HepG2 (cell line): ENCODE results near the gene ULK4. TPM values are rescaled to one million over a fixed set of nuclear protein-coding genes. Genes with fewer than 3 reads are reported as not detected.

Experiments used
- CBX1 ChIP-seq: IDR thresholded peaks from one replicate; pipeline ENCODE4 v1.6.1; 2016; ENCODE audit warnings: antibody characterized with exemption, low read depth
- HMGXB4 ChIP-seq, 2 experiments: sonication (generic) in 1 of 2; formaldehyde crosslinking in 1 of 2; IDR thresholded peaks; 2 replicates each; pipeline versions ENCODE4 v1.4.0 to v1.6.1; 2018 to 2020; ENCODE audit warnings: missing genetic modification reagents in 2 of 2, borderline replicate concordance in 1 of 2, low read depth in 1 of 2, mild to moderate bottlenecking in 1 of 2, missing biosample characterization in 1 of 2
- IRX3 ChIP-seq: sonication (generic); formaldehyde crosslinking; IDR thresholded peaks from 2 replicates; pipeline ENCODE4 v1.8.1; 2023; ENCODE audit warnings: mild to moderate bottlenecking, low read depth, missing genetic modification reagents, borderline replicate concordance
- JUN ChIP-seq: sonication (generic); formaldehyde crosslinking; IDR thresholded peaks from 2 replicates; pipeline ENCODE4 v1.4.0; 2020; ENCODE audit warnings: mild to moderate bottlenecking, missing genetic modification reagents
- MIER2 ChIP-seq: IDR thresholded peaks from 2 replicates; pipeline ENCODE4 v1.6.1; 2016; ENCODE audit warnings: missing biosample characterization, missing genetic modification reagents
- NFIC ChIP-seq: IDR thresholded peaks from 2 replicates; pipeline ENCODE4 v1.6.1; 2012; ENCODE audit warnings: mild to moderate bottlenecking, low read length, inconsistent platforms
- NR2F1 ChIP-seq, 2 experiments: fragments of 450-650 bp in 1 of 2; formaldehyde crosslinking in 1 of 2; IDR thresholded peaks; 2 replicates each; pipeline versions ENCODE4 v1.5.0 to v1.6.1; 2016 to 2020; ENCODE audit warnings: mild to moderate bottlenecking in 1 of 2, missing compliant biosample characterization in 1 of 2, missing genetic modification reagents in 1 of 2, moderate library complexity in 1 of 2
- PAXIP1 ChIP-seq: sonication (generic); formaldehyde crosslinking; conservative IDR thresholded peaks from 2 replicates; pipeline ENCODE4 v1.4.0; 2020; ENCODE audit warnings: mild to moderate bottlenecking, missing genetic modification reagents, moderate library complexity
- RARA ChIP-seq: IDR thresholded peaks from 2 replicates; pipeline ENCODE4 v1.6.1; 2016; ENCODE audit warnings: missing genetic modification reagents, missing compliant biosample characterization
- SIN3A ChIP-seq: IDR thresholded peaks from 2 replicates; pipeline ENCODE4 v1.6.1; 2011; ENCODE audit warnings: low read depth, mild to moderate bottlenecking, control low read depth, low read length, borderline replicate concordance
- SKIL ChIP-seq: sonication (generic); formaldehyde crosslinking; IDR thresholded peaks from 2 replicates; pipeline ENCODE4 v1.8.0; 2022; ENCODE audit warnings: missing genetic modification reagents, mild to moderate bottlenecking, moderate library complexity, borderline replicate concordance
- SNAI1 ChIP-seq: sonication (generic); formaldehyde crosslinking; IDR thresholded peaks from 2 replicates; pipeline ENCODE4 v1.5.0; 2020; ENCODE audit warnings: mild to moderate bottlenecking, missing genetic modification reagents, borderline replicate concordance
- SRSF4 ChIP-seq: fragments of 200-400 bp; formaldehyde crosslinking; IDR thresholded peaks from one replicate; pipeline ENCODE4 v1.6.1; 2018; ENCODE audit warnings: mild to moderate bottlenecking, low read depth, low read length, moderate library complexity; ENCODE audit not compliant: poor library complexity, severe bottlenecking
- YEATS2 ChIP-seq: sonication (generic); formaldehyde crosslinking; IDR thresholded peaks from 2 replicates; pipeline ENCODE4 v1.4.0; 2020; ENCODE audit warnings: missing genetic modification reagents, borderline replicate concordance
- ZBTB7A ChIP-seq: sonication (generic); formaldehyde crosslinking; IDR thresholded peaks from 2 replicates; pipeline ENCODE4 v1.8.0; 2022; ENCODE audit warnings: mild to moderate bottlenecking, missing genetic modification reagents
- ZC3H13 ChIP-seq: sonication (generic); formaldehyde crosslinking; IDR thresholded peaks from 2 replicates; pipeline ENCODE4 v1.8.1; 2023; ENCODE audit warnings: mild to moderate bottlenecking, missing genetic modification reagents, moderate library complexity
- ZNF253 ChIP-seq: sonication (generic); formaldehyde crosslinking; IDR thresholded peaks from 2 replicates; pipeline ENCODE4 v1.8.0; 2022; ENCODE audit warnings: mild to moderate bottlenecking, missing genetic modification reagents, borderline replicate concordance
- ZNF317 ChIP-seq: sonication (generic); formaldehyde crosslinking; IDR thresholded peaks from 2 replicates; pipeline ENCODE4 v1.5.0; 2020; ENCODE audit warnings: mild to moderate bottlenecking, missing genetic modification reagents
- ZSCAN30 ChIP-seq: sonication (generic); formaldehyde crosslinking; IDR thresholded peaks from 2 replicates; pipeline ENCODE4 v1.5.0; 2020; ENCODE audit warnings: mild to moderate bottlenecking, missing genetic modification reagents
- polyA plus RNA-seq, 8 experiments: library from polyadenylated mRNA; depleted of rRNA in 3 of 8; stranded (reverse) in 7 of 8; unstranded in 1 of 8; fragments of >200 nt; fragmentation: Illumina TruSeq in 4 of 8; extraction: Trizol in 4 of 8; gene quantifications; 2 replicates each; pipeline versions ENCODE4 v1.2.1 to v1.2.3, GENCODE V29; 2011 to 2016; ENCODE audit warnings: low read depth in 4 of 8, missing spikeins in 1 of 8, mixed read lengths in 1 of 8; ENCODE audit not compliant: insufficient read depth in 1 of 8
- total RNA-seq, 5 experiments: library from RNA; depleted of rRNA; stranded (reverse); fragments of >200 nt; fragmentation: Illumina TruSeq; extraction: Trizol; gene quantifications; 2 replicates each; pipeline ENCODE4 v1.2.3, GENCODE V29; 2016; ENCODE audit warnings: low read depth in 1 of 5

The ULK4 gene
- total and polyA plus RNA-seq, 2 of the 13 experiments (the other 11 are each of a cell fraction or from before 2014, with no cell fraction given) = 6.7 to 11.8 TPM

- peak; percentile 62; the same call in 1 of the 2 replicates for TF ChIP-seq SKIL (CRISPR knock-in tag)
- no peak for TF ChIP-seq ZC3H13 (CRISPR knock-in tag)
- peak; percentile 91 for TF ChIP-seq JUN (CRISPR knock-in tag)
- no peak for TF ChIP-seq IRX3 (CRISPR knock-in tag)
- peak; percentile 45 to 75; a peak in 2 of 4 replicates for TF ChIP-seq HMGXB4 (CRISPR knock-in tag; IDR thresholded peaks at IDR 0.05; ENCODE audit: borderline replicate concordance in 1 of 2, low read depth in 1 of 2)
- peak; percentile 82; the same call in 1 of the 2 replicates for TF ChIP-seq MIER2 (CRISPR knock-in tag)
- peak; percentile 82; the same call in 1 of the 2 replicates for TF ChIP-seq YEATS2 (CRISPR knock-in tag)
- TF ChIP-seq PAXIP1 (CRISPR knock-in tag) = peak; percentile 85
- TF ChIP-seq RARA (CRISPR knock-in tag) = peak; percentile 90
- TF ChIP-seq SNAI1 (CRISPR knock-in tag) = no peak
- TF ChIP-seq ZSCAN30 = no peak
- TF ChIP-seq ZNF253 = no peak
- TF ChIP-seq SIN3A = no peak
- peak; percentile 75 for TF ChIP-seq ZNF317 (CRISPR knock-in tag)
- TF ChIP-seq SRSF4 = no peak
- no peak for TF ChIP-seq ZBTB7A
- peak; percentile 84 for TF ChIP-seq CBX1
- TF ChIP-seq NR2F1 (CRISPR knock-in tag; IDR thresholded peaks at IDR 0.05) = 0 out of 4 replicates have a peak, but pooled peaks of 1 of the 2 experiments have one; percentile 13
- TF ChIP-seq NFIC = peak; percentile 68; the same call in 1 of the 2 replicates
Observed at GRCh38 chr3:41267975-41268640, 693.8 kb downstream of the ULK4 start (continued).
